ENCODE measurements around the gene EED.
"Not testable (repeated sequence)": the region's sequence is repeated elsewhere in the genome, so short reads cannot be mapped to it uniquely, and the experiment has no call there.

EED gene

GRCh38 chr11:86302092-86302793 is 57.7 kb downstream of the EED start, which contains the start of gene HIKESHI:
Gene HIKESHI (plus strand): TSS chr11:86302240. CDS start chr11:86302449, 209 bp downstream.
- H3K4me2 ChIP-seq (ENCODE audit: low read length), result peak within 1 kb of the TSS; percentile 87
- no peaks in the 10 kb centered on the region for H3K27me3 ChIP-seq (ENCODE audit: low read depth, low read length)
- peak within 1 kb of the TSS; percentile 89 for H3K4me3 ChIP-seq (ENCODE audit: low read length)
- H3K36me3 ChIP-seq (replicated peaks; ENCODE audit: low read depth, low read length), result no peaks in the 10 kb centered on the region
- H3K27ac ChIP-seq (ENCODE audit: low read length), result peak within 1 kb of the TSS; percentile 67
- peaks cover 33% of the 10 kb centered on the region for H3K79me2 ChIP-seq (ENCODE audit: low read length)
- H2AFZ ChIP-seq (ENCODE audit: low read depth, low read length), result peak within 1 kb of the TSS; percentile 99
- TF ChIP-seq EZH2phosphoT487 (IDR thresholded peaks at IDR 0.05; ENCODE audit: low read depth), result no peak
- no peak for TF ChIP-seq CTCF (IDR thresholded peaks at IDR 0.05; ENCODE audit: low read depth, low read length)
- H3K9ac ChIP-seq (ENCODE audit: low read length), result peak within 1 kb of the TSS; percentile 85
- peaks cover 23% of the 10 kb centered on the region for H3K4me1 ChIP-seq (ENCODE audit: low read length)
- H3K9me3 ChIP-seq (ENCODE audit: insufficient read depth, low read length), result no peaks in the 10 kb centered on the region
- no peaks in the 10 kb centered on the region for H4K20me1 ChIP-seq (ENCODE audit: insufficient read depth, low read length)

- H3K27me3 ChIP-seq (ENCODE audit: low read depth, low read length), result no peaks in the 10 kb centered on the region
- H3K9ac ChIP-seq (ENCODE audit: low read length), result peak overlapping the region; percentile 85
- H3K9me3 ChIP-seq (ENCODE audit: insufficient read depth, low read length), result no peaks in the 10 kb centered on the region
- peaks cover 33% of the 10 kb centered on the region for H3K79me2 ChIP-seq (ENCODE audit: low read length)
- H2AFZ ChIP-seq (ENCODE audit: low read depth, low read length), result no peak overlapping the region
- TF ChIP-seq EZH2phosphoT487 (IDR thresholded peaks at IDR 0.05; ENCODE audit: low read depth) (no peak), CTCF (IDR thresholded peaks at IDR 0.05; ENCODE audit: low read depth, low read length) (no peak)
- H4K20me1 ChIP-seq (ENCODE audit: insufficient read depth, low read length), result no peaks in the 10 kb centered on the region
- H3K4me3 ChIP-seq (ENCODE audit: low read length), result peak overlapping the region; percentile 89
- H3K27ac ChIP-seq (ENCODE audit: low read length), result no peak overlapping the region
- peak overlapping the region; percentile 87 for H3K4me2 ChIP-seq (ENCODE audit: low read length)
- peaks cover 23% of the 10 kb centered on the region for H3K4me1 ChIP-seq (ENCODE audit: low read length)
- H3K36me3 ChIP-seq (replicated peaks; ENCODE audit: low read depth, low read length), result no peaks in the 10 kb centered on the region
Measured at GRCh38 chr11:86303257-86303656, 58.7 kb downstream of the EED start.

- H3K4me2 ChIP-seq (ENCODE audit: low read length); H3K36me3 ChIP-seq (replicated peaks; ENCODE audit: low read depth, low read length); H3K9me3 ChIP-seq (ENCODE audit: insufficient read depth, low read length); H3K4me3 ChIP-seq (ENCODE audit: low read length); H3K4me1 ChIP-seq (ENCODE audit: low read length); H3K9ac ChIP-seq (ENCODE audit: low read length); H4K20me1 ChIP-seq (ENCODE audit: insufficient read depth, low read length); H2AFZ ChIP-seq (ENCODE audit: low read depth, low read length); H3K27me3 ChIP-seq (ENCODE audit: low read depth, low read length); H3K27ac ChIP-seq (ENCODE audit: low read length): not testable (repeated sequence)
- peaks cover 26% of the 10 kb centered on the region for H3K79me2 ChIP-seq (ENCODE audit: low read length)
Measured at GRCh38 chr11:86308710-86309109, 64.2 kb downstream of the EED start.

GRCh38 chr11:86313793-86314192 is 69.2 kb downstream of the EED start:
- Histone ChIP-seq H3K4me3 (ENCODE audit: low read length) (no peak overlapping the region), H3K36me3 (replicated peaks; ENCODE audit: low read depth, low read length) (peaks cover 14% of the 10 kb centered on the region), H2AFZ (ENCODE audit: low read depth, low read length) (no peak overlapping the region), H3K27me3 (ENCODE audit: low read depth, low read length) (no peaks in the 10 kb centered on the region), H4K20me1 (ENCODE audit: insufficient read depth, low read length) (no peaks in the 10 kb centered on the region), H3K9ac (ENCODE audit: low read length) (no peak overlapping the region), H3K4me2 (ENCODE audit: low read length) (no peak overlapping the region), H3K79me2 (ENCODE audit: low read length) (peaks cover 14% of the 10 kb centered on the region; the same call in 1 of the 2 replicates), H3K9me3 (ENCODE audit: insufficient read depth, low read length) (no peaks in the 10 kb centered on the region), H3K4me1 (ENCODE audit: low read length) (no peaks in the 10 kb centered on the region), H3K27ac (ENCODE audit: low read length) (no peak overlapping the region)
- TF ChIP-seq CTCF (IDR thresholded peaks at IDR 0.05; ENCODE audit: low read depth, low read length) (no peak), EZH2phosphoT487 (IDR thresholded peaks at IDR 0.05; ENCODE audit: low read depth) (no peak)

Data from OCI-LY3 (cell line).